GM21529 (cell line): Measurements from ENCODE around the gene DYDC2.
"Not testable (repeated sequence)": the region's sequence is repeated elsewhere in the genome, so short reads cannot be mapped to it uniquely, and the experiment has no call there.

Experiments used
- ATAC-seq: cut with Tn5 transposase; IDR thresholded peaks from one replicate; pipeline ENCODE4 v1.9.1; 2021; ENCODE audit not compliant: unreplicated experiment

The DYDC2 gene, protein sequence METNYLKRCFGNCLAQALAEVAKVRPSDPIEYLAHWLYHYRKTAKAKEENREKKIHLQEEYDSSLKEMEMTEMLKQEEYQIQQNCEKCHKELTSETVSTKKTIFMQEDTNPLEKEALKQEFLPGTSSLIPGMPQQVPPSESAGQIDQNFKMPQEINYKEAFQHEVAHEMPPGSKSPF

DNA sequence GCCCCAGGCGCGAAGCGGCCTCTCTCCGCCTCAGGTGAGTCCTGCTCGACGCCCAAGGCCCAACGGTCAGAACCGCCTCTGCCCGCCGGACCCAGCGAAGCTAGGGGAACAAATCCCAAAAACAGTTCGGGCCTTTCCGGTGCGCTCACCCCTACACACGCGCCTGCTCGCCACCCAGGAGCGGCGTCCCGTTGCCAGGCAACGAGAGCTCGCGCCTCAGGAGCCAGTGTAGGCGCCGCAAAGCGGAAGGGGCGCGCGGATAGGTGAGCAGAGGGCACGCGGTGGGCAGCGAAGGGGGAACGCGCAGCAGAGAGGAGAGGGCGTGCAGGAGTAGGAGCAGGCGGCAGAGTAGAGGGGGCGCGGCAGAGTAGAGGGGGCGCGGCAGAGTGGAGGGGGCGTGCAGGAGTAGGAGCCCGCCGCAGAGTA is at the start of gene DYDC2, which contains the start of gene DYDC1:
TSS of gene DYDC2 (plus strand) at position 219 of the 426 bp plus-strand sequence. CDS start 5,663 bp downstream, outside the sequence.
TSS of gene DYDC1 (minus strand) at position 193 of the 426 bp plus-strand sequence. CDS start 4,154 bp downstream, outside the sequence.
- no peak for ATAC-seq

DNA sequence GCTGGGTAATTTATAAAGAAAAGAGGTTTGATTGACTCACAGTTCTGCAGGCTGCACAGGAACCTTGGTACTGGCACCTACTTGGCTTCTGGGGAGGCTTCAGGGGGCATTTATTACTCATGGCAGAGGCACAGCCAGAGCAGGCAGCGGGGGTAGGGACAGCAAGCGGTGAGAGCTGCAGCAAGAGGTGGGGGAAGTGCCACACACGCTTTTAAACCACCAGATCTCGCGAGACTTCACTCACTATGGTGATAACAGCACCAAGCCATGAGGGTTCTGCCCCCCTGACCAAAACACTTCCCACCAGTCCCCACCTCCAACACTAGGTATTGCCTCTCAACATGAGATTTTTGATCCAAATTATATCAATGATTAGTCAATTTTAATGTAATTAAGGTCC is 43.1 kb upstream of the DYDC2 start:
- no peak for ATAC-seq

DNA sequence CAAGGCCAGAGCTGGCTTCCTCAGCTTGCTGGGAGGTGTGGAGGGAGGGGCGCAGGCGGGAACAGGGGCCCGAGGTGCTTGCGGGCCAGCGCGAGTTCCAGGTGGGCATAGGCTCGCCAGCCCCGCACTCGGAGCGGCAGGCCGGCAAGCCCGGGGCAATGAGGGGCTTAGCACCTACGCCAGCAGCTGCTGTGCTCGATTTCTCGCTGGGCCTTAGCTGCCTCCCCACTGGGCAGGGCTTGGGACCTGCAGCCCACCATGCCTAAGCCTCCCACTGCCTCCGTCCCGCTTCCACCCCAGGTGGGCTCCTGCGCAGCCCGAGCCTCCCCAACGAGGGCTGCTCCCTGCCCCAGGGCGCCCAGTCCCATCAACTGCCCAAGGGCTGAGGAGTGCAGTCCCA is 41.2 kb upstream of the DYDC2 start:
- ATAC-seq = no peak

DNA sequence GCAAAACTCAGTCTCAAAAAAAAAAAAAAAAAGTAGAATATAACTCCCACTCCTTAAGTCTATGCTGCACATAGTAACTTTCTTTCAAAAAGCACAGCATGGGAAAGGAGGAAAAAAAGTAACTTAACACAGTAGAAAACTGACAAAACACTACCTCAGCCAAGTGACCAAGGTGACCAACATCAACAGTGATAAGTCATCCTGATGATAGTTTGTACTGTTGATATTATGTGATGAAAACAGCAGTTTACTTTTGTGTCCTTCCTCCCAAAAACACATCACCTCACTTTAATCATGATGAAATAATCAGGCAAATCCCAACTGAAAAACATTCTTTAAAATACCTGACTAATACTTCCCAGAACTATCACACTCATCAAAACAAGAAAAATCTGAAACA is 37.8 kb upstream of the DYDC2 start:
- no peak for ATAC-seq

DNA sequence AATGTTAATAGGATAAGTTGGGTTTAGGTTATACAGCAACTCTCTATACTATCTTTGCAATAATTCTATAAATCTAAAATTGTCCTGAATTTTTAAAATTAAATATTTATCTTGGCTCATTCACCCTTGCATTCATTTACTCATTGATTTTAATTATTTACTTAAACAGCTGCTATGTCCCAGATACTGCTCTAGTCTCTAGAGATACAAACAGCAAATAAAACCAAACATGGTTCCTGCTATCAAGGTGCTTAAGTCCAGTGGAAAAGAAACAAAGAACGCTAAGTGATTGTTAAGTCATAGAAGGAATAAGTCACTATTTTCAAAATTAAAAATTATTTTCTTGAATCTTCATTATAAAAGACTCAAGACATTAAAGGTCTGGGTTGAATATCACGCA is 37.3 kb upstream of the DYDC2 start:
- no peak for ATAC-seq

DNA sequence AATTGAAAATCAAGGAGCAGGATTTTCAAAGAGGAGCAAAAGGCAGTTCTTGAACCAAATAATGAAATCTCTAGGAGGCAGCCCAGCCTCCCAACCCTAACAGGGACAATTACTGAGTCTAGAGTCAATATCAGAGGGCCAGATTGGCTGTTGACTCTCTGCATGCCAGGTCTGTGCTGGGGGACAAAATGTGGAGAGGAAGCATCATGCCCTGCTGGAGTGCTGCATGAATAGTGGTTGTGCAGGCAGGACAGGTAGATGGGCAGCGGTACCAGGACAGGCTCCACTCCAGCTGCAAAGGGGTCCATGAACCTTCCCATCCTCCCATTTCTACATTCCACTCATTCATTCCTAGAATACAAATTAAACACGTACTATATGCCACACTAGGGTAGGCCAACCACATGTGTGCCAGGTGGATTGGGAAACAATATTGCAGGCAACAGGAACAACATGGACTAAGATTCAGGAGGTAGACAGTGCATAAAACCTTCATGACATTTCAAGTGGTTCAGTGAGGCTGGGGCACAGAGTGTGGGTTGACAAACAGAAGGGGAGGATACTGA is 36.8 kb upstream of the DYDC2 start:
- no peak for ATAC-seq

DNA sequence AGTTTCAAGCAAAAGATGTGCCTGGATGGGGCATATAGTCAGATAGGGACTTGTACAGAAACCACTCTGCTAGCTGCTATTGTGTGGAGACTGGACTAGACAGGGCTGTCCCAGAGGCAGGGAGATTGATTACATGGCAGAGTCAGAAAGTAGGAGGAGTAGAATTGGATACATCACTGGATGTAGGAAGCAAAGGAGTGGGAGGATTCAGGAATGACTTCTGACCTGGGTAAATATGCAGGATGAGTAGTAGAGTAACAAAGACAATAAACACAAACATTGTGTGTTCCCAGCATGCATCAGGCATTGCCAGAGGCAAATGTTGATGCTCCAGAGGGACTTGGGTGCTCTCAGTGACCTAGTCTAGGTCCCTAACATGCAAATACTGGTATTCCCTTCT is 36.2 kb upstream of the DYDC2 start:
- ATAC-seq = no peak

DNA sequence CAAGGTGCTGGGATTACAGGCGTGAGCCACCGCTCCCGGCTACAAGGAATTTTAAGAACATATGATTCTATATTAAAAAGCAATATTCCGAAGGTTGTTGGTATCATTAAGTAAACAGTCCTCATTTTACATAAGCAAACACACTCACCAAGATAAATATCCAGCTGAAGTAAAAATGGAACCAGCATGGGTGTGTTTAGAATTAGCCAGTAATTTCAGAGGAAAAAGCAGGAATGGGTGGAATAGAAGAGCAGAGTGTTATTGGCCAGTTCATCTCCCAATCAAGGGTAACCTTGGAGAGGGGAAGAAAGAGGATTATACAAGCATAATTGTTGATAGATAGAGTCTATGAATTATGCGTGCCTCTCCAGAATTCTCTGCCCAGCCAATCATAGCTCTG is 35.4 kb upstream of the DYDC2 start:
- ATAC-seq = no peak

DNA sequence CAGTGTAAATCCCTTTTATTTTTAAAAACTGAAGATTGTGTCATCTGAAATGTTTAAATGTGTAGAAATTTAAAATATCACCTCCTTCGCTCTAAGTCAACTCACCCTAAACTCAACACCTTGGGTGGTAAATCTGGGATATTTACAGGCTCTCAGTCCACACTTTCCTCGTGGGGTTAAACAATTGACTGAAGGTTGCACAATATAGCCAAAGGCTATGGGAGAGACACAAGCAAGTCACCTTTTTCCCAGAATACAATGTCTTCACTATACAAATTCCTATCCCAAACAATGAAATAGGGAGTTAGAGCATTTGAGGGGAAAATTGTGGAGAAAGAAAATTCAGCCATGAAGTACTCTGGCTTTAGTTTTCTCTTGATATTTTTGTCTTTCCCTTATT is 34.4 kb upstream of the DYDC2 start:
- ATAC-seq = no peak

DNA sequence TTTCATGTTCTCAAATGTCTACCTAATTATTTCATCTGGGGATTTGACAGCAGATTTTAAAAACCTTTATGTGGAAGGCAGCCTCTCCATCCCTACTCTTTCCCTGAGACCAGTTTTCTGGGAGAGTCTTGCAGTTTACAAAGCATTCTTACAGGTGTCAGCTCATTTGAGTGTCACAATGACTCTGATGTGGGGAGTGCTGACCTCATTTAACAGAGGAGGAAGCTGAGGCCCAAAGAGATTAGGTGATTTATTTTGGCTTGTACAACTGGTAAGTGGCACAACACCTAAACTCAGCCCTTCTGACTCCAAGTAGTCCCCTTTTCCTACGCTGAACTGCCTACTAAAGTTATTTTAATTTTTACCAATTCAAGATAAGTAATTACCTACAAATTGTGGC is 33.9 kb upstream of the DYDC2 start:
- no peak for ATAC-seq

DNA sequence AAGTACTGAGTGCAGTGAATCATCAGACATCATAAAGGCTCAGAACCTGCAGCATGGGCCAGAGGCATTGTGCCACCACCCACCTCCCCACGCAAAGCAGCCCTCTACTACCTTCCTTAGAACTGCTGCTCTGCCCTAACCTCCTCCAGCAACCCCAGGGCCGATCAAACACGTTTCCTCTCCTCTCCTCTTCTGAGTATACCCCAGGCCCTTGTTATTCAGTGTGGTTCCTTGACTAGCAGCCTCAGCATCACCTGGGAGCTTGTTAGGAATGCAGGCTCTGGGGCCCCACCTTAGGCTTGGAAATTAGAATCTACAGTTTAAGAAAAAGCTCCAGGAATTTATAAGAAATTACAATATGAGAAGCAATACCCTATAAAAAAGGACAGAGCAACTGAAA is 33.3 kb upstream of the DYDC2 start:
- ATAC-seq = no peak

DNA sequence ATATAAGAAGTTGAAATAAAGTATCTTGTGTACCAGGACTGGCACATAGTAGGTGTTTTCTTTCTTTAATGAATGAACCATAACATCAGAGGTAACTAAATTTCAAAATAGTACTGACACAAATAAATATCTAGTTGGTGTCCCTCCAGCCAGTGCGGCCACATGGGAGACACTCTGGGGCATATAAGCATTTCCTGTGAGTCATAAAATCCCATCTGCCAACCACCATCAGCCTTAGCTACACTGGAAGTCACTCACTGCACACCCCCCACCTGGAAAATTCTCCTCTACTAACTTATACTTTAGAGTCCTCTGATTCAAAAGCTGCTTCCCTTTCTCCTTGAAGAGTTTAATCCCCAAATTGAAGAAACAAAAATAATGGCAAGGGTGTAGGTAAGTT is 32.5 kb upstream of the DYDC2 start:
- no peak for ATAC-seq

DNA sequence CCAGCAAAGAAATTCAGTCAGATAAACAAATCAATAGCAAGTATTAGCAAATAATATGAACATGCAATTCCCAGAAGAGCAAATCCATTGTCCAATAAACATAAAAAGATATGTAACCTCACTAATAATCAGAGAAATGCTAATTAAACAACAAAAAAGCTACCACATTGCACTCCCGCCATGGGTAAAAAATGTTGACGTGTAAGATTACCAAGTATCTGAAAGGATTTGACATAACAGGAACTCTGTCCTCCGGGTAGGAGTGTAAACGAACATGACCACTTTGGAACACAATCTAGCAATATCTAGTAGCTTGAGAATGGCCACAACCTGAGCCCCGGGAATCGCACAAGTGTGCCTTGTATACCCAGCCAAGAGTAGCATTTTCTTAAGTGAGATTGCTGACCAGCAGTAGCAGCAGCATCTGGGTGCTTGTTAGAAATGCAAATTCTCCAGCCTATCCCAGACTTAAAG is 31.7 kb upstream of the DYDC2 start:
- no peak for ATAC-seq

DNA sequence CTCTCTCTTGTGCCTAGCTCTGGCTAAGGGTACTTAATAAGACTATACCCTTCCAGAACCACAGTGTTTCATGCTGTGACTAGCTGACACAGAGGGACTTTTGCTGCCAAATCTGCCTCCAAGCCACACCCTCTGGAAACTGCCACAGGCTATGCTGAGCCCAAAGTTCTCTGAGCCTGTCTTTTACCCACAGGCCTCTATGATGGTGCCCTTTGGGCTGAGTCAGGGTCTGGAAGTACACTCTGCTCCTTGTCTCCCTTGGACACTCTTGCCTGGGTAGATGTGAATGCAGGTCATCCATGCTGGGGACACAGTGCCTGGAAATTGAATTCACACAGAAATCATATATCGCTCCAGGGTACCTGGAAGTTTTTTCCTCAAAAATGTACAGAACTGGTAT is 22.6 kb upstream of the DYDC2 start:
- no peak for ATAC-seq

DNA sequence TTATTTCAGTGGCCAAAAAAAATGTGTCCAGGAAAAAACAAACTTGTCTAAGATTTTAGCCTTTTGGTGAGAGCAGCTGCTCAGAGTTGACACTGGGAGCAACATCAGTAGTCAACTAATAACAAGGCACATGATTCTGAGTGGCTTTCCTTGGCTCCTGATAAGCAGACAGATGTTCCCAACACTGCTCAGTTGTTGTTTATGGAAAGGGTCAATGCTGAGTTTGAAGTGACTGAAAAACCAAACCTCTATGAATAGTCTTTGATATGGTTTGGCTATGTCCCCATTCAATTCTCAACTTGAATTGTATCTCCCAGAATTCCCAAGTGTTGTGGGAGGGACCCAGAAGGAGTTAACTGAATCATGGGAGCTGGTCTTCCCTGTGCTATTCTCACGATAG is 12.3 kb upstream of the DYDC2 start:
- ATAC-seq = no peak

DNA sequence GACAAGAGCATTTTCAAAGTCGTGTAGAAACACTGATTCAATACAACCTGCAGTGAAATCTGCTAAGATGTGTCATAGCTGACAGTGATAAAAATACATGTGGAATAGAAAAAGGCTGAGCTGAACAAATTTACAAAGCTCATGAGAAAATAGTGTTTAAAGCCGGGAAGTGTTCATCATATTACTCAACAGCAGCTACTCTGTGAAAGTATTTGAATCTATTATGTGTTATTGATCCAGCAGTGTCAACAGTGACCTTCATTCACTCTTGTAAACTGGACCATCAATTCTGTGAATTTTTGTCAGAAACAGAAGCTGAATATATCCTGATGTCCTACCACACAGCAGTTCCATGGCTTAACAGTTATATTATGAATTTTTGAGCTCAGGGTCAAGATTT is 11.7 kb upstream of the DYDC2 start:
- no peak for ATAC-seq

DNA sequence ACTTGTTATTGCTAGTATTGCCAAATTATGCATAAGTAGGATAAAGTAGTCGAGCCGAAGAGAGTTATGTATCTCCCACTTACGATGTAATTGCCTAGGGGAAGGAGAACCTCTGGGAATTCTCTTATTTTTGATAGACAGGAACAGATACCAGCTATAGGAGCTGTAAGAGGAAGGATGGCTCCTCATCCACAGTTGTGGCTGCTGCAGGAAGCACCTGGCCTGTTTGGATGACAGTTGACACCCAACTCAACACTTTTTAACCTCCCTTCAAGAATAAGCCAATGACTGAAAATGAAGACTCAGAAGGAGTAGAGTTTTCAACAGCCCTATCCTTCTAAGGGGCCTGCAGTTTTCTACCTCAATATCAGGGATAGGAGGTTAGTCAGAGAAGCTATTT is 6.3 kb upstream of the DYDC2 start:
- ATAC-seq = no peak

DNA sequence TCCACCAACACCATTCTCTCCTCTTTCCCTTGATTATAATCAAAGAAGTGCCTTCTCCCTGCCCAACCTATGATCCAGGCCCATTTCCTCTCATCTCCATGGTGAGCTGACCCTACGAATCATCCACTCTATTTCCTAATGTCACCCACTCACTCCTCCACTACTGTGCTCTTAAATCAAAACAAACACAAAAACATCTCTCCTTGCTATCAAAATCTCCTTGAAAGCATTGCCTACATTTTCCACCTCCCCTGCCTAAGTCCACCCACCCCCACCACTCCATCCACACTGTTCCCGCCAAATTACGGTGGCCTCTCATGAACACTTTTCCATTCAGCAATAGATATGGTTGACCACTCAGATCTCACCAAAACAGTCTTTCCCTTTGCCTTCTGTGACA is 5.4 kb upstream of the DYDC2 start:
- no peak for ATAC-seq

DNA sequence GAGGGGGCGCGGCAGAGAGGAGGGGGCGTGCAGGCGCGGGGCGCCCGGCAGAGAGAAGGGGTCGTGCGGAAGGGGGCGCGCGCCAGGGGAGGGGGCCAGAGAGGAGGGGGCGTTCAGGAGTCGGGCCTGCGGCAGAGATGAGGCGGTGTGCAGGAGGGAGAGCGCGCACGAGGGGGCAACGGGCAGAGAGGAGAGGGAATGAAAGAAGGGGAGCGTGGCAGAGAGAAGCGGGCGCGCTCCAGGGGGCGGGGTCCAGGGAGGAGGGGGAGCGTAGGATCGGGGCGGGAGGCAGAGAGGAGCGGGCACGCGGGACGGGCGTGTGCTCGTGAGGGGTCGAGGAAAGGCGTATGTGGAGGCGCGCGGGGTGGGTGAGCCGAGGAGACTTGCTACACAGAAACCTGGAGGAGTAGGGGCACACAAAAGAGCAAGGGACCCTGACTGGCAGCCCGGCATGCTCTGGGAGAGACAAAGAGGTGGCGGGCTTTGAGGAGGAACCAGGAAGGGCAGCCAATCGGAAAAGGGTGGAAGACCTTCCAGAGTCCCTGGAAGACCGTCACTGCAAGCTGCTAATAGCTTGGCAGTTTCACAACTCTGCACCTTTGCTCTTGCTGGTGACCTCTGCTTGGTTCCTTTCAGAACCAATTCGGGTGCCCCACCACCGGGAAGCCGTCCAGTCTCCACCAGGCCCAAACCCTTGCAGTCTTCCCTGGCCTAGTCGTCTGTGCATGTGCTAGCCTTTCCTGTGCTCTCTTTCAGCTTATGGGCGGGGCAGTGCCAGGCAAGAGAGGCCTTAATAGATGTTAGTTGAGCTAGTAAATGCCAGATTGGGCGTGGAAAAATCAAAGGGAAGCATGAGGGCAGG is 639 bp downstream of the DYDC2 start:
- ATAC-seq = no peak

DNA sequence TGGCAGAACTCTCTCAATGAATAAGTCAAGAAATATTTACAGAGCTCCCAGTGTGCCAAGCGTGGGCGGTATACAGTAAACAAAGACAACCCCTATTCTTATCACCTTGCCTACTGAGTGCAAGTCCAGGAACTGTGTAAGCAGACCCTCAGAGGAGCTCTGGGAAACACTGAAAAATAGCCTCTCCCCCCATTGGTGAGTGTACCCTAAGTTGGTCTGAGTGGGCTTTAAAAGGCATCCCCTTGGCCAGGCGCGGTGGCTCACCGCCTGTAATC is 1.2 kb downstream of the DYDC2 start:
- ATAC-seq = no peak

DNA sequence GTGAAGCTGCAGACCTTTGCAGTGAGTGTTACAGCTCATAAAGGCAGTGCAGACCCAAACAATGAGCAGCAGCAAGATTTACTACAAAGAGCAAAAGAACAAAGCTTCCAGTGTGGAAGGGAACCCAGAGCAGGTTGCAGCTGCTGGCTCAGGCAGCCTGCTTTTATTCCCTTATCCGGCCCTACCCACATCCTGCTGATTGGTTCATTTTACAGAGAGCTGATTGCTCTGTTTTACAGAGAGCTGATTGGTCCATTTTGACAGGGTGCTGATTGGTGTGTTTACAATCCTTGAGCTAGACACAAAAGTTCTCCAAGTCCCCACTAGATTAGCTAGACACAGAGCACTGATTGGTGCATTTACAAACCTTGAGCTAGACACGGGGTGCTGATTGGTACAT is 2.3 kb downstream of the DYDC2 start:
- not testable (repeated sequence) for ATAC-seq

DNA sequence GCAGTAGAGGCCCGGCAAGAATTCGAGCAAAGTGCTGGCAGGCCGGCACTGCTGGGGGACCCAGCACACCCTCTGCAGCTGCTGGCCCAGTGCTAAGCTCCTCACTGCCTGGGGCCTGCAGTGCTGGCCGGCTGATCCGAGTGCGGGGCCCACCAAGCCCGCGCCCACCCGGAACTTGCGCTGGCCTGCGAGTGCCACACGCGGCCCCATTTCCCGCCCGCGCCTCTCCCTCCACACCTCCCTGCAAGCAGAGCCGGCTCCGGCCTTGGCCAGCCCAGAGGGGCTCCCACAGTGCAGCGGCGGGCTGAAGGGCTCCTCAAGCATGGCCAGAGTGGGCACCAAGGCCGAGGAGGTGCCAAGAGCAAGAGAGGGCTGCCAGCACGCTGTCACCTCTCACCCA is 3.1 kb downstream of the DYDC2 start:
- ATAC-seq = no peak
